GM18867 (cell line): ENCODE measurements around the gene MPP4.

Experiments
- ATAC-seq: cut with Tn5 transposase; IDR thresholded peaks from one replicate; pipeline ENCODE4 v1.9.1; 2021; ENCODE audit warnings: mild to moderate bottlenecking, moderate library complexity; ENCODE audit not compliant: unreplicated experiment

Gene MPP4

GRCh38 chr2:201633661-201634249 lies 64.7 kb downstream of the MPP4 start:
- no peak for ATAC-seq

GRCh38 chr2:201631041-201631440 lies 67.4 kb downstream of the MPP4 start:
- no peak for ATAC-seq

- ATAC-seq, result no peak
Observed at GRCh38 chr2:201630577-201630976, 67.9 kb downstream of the MPP4 start.

- ATAC-seq, result no peak
Observed at GRCh38 chr2:201628545-201628944, 69.9 kb downstream of the MPP4 start.

GRCh38 chr2:201622306-201622970 lies 76.0 kb downstream of the MPP4 start:
- no peak for ATAC-seq

DNA sequence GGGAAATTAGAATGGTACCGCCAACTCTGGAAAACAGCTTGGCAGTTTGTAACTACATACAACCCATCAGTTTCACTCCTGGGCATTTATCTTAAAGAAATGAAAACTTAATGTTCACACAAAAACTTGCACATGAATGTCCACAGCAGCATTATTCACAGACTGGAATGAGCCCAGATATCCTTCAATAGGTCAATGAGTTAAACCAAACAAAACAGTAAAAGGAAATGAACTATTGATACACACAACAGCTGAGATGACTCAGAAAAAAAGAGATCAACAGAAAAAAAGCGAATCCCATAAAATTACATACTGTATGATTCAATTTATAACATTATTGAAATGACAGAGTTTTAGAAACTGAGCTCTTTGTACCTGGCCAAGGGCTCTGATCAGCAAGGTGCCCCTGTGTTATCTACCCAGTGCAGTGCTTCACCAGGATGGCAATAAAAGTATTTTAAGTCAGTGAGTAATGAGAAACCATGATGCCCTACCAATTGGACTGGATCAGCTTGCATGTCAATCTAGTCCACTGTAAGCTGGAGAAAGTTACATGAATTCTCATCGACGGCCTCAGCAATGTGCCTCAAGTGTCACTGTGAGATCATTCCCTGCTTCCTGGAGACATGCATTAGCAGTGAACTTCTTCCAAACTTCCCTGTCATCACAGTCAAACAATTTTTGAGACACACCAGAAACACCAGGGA lies 77.0 kb downstream of the MPP4 start:
- no peak for ATAC-seq

DNA sequence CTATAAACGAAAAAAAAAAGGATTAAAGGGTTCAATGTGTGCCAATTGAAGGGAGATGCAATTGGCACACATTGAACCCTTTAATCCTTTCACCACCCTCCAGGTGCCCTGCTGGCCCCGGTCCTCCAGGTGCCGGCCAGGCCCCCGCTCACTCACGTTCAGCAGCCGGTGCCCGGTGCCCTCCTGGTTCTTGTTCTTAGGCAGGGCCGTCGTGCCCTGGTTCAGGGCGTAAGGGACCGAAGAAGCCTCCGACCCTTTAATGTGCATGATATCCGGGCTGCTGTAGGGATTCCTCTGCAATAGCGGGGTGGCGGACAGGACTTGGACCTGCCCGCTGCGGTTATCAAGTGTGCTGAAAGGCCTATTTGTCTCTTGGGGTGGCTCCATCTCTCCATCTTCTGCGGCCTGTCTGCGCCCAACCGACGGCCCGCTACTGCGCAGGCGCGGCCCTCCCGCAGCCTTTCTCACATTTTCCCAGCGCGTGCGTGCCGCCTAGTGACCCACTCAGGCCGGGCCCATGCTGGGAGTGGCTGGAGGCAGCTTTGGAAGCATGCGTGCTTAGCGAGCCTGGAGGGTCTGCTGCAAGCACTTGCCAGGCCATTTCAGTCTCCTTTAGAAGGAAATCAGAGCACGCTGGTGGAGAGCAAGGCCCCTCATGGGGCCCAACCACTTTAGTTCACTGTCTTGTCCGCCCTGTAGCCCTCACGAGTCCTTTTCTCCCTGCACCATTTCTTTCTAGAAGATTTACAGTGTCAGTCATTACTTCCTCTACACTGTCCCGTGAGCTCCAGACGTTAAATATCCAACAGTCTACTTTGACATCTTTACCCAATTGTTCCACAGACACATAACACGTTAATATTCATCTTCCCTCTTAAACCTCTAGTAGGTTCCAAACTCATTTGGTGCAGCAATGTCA lies 79.4 kb downstream of the MPP4 start:
- no peak for ATAC-seq

DNA sequence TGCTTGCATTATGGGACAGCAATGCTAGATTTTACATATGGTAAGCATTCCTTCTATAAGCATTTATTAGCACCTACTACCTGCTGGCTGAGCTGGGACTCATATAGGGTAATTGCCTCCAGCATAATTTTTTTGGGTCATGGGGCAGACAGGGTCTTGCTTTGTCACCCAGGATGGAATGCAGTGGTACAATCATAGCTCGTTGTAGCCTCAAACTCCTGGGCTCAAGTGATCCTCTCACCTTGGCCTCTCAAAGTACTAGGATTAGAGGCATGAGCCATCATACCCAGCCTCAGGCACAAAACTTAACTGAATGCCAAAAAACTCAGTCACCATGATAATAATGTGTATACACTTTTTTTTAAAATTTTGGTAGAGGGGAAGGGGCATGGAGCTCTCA lies 90.4 kb downstream of the MPP4 start:
- no peak for ATAC-seq

DNA sequence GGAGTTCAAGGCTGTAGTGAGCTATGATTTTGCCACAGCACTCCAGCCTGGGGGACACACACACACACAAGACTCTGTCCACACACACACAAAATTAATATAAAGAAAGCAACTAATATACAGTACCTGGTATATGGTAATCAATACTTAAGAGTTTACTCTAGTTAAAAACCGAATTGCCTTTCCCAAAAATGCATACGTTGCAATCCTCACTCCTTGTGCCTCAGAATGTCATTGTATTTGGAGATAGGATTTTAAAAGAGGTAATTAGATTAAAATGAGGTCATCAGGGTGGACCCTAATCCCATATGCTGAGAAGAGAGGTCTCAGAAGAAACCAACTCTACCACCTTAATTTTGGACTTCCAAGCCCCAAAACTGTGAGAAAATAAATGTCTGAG lies 90.9 kb downstream of the MPP4 start:
- ATAC-seq, result no peak

DNA sequence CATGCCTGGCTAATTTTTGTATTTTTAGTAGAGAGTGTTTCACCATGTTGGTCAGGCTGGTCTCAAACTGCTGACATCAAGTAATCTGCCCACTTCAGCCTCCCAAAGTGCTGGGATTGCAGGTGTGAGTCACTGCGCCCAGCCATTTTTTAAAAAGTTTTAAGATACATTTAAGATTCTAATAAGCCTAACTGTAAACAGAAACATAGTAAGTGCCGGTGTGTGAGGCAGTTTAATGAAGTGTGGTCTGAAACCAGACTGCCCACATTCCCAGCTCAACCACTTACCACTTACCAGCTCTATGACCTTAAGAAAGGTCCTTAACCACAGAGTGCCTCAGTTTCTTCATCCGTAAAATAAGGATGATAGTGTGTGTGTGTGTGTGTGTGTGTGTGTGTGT lies 97.5 kb downstream of the MPP4 start:
- no peak for ATAC-seq

GRCh38 chr2:201597397-201597796 lies 101.0 kb downstream of the MPP4 start:
- ATAC-seq, result no peak
